Fibroblast of the aortic adventitia (primary cell): ENCODE measurements around the gene MCRIP1. TPM values are rescaled to one million over a fixed set of nuclear protein-coding genes. Genes with fewer than 3 reads are reported as not detected.
"Not testable (repeated sequence)": the region's sequence is repeated elsewhere in the genome, so short reads cannot be mapped to it uniquely, and the experiment has no call there.

ENCODE experiments used
- DNase-seq: peaks from one replicate; pipeline ENCODE4 v3.0.0-alpha.2; 2010; ENCODE audit warnings: low read depth
- H3K4me3 ChIP-seq: 2 replicates; pipeline ENCODE4 v1.5.1; 2011; ENCODE audit warnings: low read depth, mild to moderate bottlenecking, control low read depth, low read length, moderate library complexity
- total RNA-seq: library from RNA; depleted of rRNA; stranded (reverse); fragments of >200 nt; gene quantifications from 2 replicates; pipeline ENCODE4 v1.2.3, GENCODE V29; 2012; ENCODE audit warnings: low replicate concordance
- TF ChIP-seq, protein P1 (sequence below): IDR thresholded peaks from 2 replicates; pipeline ENCODE4 v1.5.1; 2011; ENCODE audit warnings: mild to moderate bottlenecking, low read length, control low read depth, inconsistent platforms; ENCODE audit not compliant: insufficient read depth

Gene MCRIP1
- total RNA-seq, 1 donor = 130 TPM

DNA sequence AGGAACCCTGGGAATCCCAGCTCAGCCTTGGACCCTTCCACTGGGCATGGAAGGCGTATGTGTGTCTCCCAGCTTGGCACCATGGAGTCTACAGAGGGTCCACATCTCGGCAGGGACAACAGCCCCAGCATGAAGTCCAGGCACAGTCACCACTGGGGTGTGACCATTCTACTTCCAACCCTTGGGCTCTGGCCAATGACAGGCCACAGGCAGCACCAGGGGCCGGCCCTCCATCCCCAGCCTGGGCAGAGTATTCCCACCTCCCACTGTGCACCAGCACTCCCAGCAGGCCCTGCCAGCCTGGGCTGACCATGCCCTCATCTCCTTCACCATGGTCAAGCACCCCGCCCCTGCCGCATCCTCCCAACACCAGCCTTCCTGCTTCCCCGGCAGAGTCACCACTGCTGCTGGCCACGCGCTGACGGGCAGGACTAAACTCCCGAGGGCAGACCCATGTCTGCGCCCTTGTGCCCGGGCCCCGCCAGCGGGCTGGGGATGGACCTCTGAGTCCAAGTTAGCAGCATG lies 11.3 kb upstream of the MCRIP1 start:
- TF ChIP-seq, protein P1, sequence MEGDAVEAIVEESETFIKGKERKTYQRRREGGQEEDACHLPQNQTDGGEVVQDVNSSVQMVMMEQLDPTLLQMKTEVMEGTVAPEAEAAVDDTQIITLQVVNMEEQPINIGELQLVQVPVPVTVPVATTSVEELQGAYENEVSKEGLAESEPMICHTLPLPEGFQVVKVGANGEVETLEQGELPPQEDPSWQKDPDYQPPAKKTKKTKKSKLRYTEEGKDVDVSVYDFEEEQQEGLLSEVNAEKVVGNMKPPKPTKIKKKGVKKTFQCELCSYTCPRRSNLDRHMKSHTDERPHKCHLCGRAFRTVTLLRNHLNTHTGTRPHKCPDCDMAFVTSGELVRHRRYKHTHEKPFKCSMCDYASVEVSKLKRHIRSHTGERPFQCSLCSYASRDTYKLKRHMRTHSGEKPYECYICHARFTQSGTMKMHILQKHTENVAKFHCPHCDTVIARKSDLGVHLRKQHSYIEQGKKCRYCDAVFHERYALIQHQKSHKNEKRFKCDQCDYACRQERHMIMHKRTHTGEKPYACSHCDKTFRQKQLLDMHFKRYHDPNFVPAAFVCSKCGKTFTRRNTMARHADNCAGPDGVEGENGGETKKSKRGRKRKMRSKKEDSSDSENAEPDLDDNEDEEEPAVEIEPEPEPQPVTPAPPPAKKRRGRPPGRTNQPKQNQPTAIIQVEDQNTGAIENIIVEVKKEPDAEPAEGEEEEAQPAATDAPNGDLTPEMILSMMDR = no peak

DNA sequence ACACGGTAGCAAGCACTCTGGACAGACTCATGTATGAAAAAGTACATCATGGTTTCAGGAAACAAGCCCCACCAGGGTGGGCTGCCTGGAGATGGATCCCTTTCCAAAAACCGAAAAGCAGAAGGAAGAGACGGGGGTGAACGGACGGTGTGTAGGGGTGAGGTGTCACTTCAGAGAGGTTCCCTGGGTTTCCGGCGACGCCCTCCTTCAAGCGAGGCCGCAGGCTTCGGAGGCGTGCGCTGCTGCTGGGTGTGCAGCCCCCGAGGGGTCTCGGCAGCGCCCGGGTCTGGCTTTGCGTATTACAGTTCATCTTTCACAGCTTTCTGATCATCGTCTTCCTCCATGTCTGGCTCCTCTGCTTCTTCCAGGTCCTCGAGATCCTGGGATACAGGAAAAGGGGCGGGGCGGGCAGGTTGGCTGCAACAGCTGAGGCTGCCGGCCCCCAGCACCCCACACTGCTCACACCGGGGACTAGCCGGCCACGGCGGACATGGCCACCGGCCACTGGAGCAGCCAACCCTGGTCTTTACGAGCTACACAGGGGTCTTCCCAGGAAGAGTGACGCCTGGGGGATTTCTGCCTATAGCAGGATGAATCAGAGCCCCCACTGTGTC lies 10.7 kb upstream of the MCRIP1 start:
- TF ChIP-seq, protein P1 = no peak
- no peak overlapping the region for H3K4me3 ChIP-seq
- DNase-seq = no peak

More for the DNA sequence above, 11.3 kb upstream of the MCRIP1 start:
- no peak overlapping the region for H3K4me3 ChIP-seq
- DNase-seq = no peak

DNA sequence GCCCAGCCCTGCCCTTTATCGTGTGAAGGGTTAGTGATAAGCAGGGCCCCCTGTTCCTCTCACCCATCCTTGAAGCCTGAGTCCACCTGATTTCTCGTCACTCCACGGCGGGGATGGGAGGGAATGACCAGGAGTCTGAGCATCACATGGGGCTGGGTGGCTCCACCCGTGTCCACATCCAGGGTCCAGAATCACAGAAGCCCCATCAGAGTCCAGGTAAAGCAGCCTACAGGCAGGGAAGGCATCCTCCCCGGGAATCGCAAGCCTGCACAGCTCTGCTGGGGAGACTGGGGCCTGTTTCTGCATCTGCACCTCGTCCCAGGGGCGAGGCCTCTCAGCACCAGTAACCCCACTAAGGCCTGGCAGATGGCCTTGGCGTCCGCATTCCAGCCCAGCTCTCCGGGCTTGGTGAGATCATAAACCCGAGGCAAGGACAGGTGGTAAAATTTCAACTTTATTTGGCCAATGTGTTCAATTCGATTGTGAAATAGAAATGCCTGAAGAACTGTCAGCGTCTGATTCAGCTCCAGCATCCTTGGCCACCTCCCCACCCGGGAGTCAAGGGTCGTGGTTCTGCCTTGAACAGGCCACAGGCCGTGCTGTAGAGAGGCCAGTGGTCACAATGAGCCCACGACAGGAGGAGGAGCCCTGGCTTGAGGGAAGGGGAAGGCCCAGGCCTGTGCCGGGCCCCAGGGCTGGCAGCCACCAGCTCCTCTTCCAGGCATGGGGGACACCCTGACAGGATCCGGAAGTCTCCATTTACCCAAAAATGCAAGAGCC lies 9.8 kb upstream of the MCRIP1 start:
- no peak overlapping the region for H3K4me3 ChIP-seq
- peak; percentile 31 for DNase-seq
- TF ChIP-seq, protein P1 = no peak

DNA sequence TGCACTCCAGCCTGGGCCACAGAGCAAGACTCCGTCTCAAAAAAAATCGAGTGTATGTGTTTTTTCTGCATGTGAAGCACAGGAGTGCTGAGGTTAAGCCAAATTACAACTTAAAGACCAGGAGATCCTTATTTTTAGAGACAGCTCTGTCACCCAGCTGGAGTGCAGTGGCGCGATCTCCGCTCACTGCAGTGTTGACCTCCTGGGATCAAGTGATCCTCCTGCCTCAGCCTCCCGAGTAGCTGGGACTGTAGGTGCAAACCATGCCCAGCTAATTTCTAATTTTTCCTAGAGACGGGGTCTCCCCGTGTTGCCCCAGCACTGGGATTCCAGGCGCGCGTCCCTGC lies 9.3 kb upstream of the MCRIP1 start:
- TF ChIP-seq, protein P1 = no peak

DNA sequence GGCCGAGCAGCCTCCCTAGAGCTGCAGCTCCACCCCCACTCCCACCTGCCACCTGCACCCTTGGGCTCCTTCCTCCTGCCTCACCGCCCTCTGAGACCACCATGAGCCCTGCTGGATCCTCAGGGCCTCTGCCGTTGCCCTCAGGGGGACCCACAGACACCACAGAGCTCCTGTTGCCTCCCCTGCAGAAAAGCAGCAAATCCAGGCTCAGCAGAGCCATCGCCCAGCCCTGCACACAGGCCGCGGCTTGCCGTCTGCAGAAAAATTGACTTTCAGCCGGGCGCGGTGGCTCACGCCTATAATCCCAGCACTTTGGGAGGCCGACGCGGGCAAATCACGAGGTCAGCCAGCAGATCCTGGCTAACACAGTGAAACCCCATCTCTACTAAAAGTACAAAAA lies 8.8 kb upstream of the MCRIP1 start:
- H3K4me3 ChIP-seq = no peak overlapping the region
- TF ChIP-seq, protein P1 = no peak

More for the DNA sequence above, 9.3 kb upstream of the MCRIP1 start:
- no peak overlapping the region for H3K4me3 ChIP-seq
- no peak for DNase-seq

DNA sequence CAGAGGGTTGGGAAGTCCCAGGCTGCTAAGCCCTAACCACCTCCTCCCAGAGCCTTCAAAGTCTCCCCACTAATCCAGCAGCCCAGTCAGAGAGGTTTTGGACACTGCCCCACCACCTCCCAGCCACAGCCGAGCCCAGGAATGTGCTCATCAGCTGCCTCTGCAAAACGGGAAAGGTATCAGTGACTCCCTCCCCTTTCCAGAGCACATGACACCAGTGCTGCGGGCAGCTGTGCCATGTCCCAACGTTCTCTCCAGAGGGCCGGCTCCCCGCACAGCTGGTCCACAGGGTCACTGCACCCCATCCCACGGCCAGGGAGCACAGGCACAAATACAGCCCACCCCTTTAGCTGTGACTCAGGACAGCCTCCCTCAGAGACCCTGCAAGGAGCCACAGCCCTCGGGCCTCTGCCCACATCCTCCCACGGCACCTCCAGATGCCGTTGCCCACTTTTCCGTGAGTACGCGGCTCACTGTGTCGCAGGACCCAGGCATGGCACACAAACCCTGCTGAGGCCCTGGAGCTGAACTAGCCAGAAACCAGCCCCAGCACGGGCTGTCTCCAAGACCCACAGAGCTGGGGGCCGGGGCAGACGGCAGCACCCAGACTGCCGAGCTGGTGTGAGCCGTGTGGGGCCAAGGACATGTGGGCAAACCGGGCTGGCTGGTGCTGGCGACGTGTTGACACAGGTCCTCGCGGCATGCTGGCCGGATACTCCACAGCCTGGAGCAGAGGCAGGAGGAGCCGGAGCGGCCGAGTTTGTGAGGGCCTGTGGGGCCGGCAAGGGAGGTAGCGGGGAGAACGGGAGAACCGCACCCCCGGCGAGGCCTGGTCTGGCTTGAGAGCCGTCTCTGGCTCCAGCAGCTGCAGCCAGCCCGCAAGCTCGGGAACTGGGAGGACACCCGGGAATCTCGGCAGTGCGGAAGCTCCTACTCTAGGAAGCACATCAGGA lies 8.0 kb upstream of the MCRIP1 start:
- no peak for DNase-seq
- H3K4me3 ChIP-seq = no peak overlapping the region
- TF ChIP-seq, protein P1 = no peak

More for the DNA sequence above, 8.8 kb upstream of the MCRIP1 start:
- DNase-seq = no peak

DNA sequence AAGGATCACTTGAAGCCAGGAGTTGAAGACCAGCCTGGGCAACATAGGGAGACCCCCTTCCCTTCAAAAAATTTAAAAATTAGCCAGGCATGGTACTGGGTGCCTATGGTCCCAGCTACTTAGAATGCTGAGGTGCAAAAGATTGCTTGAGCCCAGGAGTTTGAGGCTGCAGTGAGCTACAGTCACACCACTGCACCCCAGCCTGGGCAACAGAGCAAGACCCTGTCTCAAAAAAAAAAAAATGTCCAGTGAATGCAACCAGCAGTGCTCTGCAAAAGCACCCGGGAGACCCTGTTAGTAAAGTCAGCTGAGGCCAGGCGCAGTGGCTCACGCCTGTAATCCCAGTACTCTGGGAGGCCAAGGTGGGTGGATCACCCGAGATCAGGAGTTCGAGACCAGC lies 7.0 kb upstream of the MCRIP1 start:
- not testable (repeated sequence) for H3K4me3 ChIP-seq, DNase-seq
